PC-9 (cell line): Measurements from ENCODE around the gene GABARAP.

Source experiments
- CTCF ChIP-seq: fragments of 200-600 bp; sonication (generic); conservative IDR thresholded peaks from 2 replicates; pipeline ENCODE4 v1.6.1; 2017; ENCODE audit warnings: mixed run types, antibody characterized with exemption, mild to moderate bottlenecking, moderate library complexity
- EZH2 ChIP-seq: fragments of 200-600 bp; sonication (generic); IDR thresholded peaks from 2 replicates; pipeline ENCODE4 v1.8.0; 2017; ENCODE audit warnings: antibody characterized with exemption, low read depth

GRCh38 chr17:7208027-7208571 lies 34.1 kb downstream of the GABARAP start:
- TF ChIP-seq CTCF (no peak), EZH2 (no peak)
